ENCODE data around the gene SLC12A7.

Gene SLC12A7

GRCh38 chr5:1060535-1060981 lies 51.3 kb downstream of the SLC12A7 start:
- DNase-seq: no peak

DNA sequence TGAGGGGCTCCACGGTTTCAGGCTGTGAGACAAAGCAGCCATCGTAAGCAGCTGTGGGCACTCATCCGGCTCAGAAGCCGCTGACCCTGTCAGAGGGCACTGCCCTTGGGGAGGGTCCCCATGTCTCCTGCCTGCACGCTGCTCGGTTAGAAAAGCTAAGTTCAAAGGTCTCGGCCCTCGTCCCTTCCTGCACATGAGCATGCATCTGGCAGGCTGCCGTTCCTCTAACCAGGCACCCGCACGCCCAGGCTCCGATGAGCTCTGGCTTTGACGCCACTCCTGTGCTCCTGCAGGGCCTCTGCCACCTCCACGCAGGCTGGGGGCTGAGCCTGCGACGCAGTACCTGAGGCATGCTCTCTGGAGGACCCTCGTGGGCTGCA lies 52.0 kb downstream of the SLC12A7 start:
- DNase-seq: no peak

GRCh38 chr5:1058988-1059883 lies 52.6 kb downstream of the SLC12A7 start:
- DNase-seq: no peak

DNA sequence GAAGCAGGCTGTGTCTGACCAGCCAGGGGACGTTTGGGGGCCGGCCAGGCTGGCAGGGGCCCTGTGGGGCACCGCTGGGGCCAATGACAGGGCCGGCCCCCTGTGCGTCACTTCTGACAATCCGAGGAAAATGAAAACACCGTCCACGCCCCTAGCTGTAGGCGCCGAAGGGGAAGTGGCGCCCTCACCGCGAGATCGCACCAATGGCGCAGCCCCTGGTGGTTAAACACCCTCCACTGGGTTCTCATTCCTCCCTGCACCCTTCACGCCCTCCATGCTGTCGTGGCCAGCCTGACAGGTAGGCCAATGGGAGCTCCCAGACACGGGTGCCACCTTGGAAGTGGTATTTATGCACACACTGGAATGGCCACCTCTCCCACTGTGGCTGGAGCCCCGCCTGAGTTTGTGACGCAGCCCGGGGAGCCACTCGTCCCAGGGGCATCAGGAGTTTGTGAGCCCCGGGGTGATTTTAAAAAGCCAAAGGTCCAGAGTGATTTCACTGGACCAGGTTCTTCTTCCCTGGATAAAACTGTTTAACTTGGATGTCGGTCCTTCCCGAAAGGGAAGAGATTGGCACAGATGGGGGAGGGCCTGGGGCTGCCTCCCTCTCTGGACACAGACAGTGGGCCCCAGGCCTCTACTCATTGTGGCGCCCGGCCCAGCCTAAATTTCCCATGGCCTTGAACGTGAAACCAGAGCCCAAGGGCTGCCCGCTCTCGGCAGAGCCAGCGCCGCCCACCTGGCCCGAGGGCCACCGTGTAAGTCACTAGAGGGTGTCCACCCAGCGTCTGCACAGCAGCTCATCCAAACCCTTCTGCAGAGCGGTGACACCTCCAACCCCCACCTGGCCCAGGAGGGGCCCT lies 53.5 kb downstream of the SLC12A7 start:
- no peak for DNase-seq

GRCh38 chr5:1057485-1058082 lies 54.3 kb downstream of the SLC12A7 start:
- no peak for DNase-seq

- DNase-seq: no peak
These were observed 55.0 kb downstream of the SLC12A7 start for GRCh38 chr5:1056611-1057484.

GRCh38 chr5:1055896-1056610 lies 55.8 kb downstream of the SLC12A7 start:
- DNase-seq: no peak

DNA sequence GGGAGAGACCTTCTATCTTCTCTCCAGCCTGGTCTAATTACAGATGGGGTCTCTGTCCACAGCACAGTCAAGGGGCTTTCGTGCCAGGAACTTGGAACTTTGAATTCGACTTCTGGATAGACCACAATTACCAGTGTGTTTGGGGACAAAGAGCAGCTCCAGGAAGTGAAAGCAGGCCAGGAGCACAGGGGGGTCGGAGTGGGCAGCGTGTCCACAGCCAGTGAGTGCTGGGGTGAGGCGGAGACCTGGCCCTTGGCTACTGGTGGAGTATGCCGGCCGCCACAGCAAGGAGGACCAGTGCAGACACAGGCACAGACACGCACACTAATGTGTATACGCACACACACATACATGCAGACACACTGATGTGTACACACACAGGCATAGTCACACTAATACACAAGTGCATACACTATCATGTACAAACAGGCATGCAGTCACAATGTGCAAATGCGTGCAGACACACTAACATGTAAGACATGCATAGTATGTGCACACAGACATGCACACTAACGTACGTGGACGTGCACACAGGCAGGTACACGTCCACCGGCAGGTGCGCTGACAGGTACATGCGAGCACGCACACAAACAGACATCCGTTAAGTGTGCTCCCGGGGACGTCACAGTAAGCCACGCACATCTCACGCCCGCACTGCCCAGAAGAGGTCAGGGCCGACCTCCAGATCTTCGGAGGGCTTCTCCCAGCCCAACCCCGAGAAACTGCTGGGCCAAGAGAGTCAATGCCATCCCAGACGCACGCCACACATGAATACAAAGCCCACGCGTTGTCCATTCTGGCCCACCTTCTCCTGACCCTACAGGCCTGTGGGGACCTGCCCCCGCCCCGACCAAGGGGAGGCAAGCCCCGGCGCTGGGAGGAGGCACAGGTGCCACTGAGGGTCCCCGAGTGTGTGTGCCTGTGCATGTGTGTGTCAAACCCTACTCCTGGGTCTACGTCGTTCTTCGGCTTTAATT lies 56.8 kb downstream of the SLC12A7 start:
- DNase-seq: no peak

DNA sequence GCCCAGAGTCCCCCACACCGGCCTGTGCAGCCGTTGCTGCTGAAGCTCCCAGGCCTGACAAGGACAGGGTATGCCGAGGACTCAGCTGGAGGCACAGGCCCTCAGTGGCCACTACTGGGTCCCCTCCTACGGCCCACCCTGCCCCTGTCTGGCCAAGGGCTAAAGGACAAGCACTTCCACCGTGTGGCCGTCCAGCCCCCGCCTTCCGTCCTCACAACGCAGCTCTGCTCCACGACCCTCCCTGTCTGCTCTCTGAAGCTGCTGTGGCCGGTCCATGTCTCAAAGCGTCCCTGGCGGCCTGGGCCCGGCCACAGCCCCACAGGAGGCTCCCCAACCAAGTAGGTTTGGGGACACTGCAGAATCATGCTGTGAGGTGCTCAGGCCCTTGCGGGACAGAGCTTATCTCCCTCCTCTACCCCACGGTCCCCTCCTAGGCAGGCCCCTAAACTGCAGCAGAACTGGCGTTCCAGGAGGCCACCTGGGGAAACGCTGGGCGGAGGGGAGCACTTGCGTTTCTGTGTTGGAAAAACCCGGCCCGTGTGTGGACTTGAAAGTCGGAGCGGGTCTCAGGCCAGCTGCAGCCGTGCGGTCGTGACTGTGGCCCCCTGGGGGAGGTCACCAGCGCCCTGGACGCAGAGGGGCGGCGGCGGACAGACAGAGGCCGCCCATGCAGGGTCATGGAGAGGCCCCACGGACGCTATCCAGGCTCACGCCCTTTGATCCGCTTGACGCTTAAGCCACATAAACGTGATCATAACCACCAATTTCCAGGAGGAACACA lies 57.7 kb downstream of the SLC12A7 start:
- DNase-seq: no peak

DNA sequence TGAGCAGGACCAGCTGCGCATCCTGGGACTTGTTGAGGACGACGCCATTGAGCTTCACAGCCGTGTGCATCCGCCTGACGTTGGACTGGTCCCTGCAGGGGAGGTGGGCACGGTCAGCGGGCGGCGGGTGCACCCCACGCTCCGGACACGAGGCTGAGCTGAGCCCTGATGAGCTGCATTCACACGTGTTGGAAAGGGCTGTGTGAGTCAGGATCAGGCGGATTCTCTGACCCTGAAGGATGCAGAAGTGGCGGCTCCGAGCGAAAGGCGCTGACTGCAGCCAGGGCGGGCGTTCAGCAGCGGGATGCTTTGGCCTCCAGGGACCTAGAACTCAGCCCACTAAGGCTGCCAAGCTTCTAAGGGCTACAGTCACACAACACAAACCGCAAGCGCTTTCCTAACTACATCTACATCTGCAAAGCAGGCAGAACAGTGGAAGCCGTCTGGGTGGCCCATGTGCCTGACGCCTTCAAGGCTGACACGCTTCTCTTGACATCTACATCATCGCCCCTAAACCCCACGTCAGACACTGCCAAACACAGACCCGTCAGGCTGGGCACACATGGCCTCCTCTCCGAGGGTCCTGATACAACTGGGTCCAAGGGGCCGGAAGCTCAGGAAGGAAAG lies 58.4 kb downstream of the SLC12A7 start:
- DNase-seq: no peak

DNA sequence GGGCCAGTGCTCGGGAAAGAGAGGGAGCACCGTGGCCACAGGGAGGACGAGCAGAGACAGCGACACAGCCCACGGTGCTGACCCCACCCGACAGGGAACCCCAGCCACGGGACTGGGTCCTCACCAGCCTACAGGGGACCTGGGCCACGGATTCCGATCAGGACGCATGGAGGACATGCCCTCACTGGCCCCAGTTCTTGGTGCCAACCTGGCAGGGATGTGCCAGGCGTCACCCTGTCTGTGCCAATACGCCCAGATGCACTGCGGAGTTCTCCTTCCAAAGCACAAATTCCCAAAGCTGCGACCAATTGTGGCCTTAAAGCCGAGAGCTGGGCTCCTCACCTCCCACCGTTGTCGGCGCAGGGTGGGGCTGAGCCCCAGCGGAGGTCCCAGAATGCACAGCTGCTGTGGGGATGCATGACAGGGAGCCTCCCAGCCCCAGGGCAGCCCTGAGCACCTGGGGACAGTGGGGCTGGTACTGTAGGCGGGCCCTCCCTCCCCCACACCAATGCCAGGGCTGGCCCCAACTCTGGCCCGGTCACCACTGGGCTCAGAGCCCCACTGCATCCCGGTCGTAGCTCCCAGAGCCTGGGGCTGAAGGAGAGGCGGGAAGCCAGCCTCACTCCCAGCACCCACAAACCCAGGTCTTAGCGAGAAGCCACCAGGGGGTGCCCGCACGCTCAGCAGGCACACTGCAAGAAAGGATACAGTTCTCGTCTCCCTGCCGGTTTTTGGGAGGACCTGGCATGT lies 59.0 kb downstream of the SLC12A7 start:
- no peak for DNase-seq

DNA sequence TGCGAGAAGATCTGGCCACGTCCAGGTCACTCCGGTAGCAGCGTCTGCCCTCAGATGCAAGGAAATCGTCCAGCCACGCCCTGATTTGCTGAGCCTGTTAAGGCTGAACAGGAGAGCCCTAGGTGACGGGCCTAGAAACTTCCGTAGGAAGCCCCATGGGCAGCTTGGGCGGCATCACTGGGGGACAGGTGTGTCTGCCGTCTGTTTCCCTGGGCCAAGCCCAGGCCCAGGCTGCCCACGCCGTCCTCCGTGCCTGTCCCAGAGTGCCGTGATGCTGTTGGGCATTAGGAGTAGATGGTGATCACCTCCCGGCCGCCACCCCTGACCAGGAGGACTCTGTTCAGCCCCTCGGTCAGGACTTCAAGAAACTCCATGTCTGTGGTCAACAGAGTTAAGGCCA lies 59.8 kb downstream of the SLC12A7 start:
- no peak for DNase-seq

- DNase-seq: no peak
These were observed 60.5 kb downstream of the SLC12A7 start for GRCh38 chr5:1051366-1051720.

GRCh38 chr5:1050423-1051365 lies 61.2 kb downstream of the SLC12A7 start:
- DNase-seq: peak; percentile 94

DNA sequence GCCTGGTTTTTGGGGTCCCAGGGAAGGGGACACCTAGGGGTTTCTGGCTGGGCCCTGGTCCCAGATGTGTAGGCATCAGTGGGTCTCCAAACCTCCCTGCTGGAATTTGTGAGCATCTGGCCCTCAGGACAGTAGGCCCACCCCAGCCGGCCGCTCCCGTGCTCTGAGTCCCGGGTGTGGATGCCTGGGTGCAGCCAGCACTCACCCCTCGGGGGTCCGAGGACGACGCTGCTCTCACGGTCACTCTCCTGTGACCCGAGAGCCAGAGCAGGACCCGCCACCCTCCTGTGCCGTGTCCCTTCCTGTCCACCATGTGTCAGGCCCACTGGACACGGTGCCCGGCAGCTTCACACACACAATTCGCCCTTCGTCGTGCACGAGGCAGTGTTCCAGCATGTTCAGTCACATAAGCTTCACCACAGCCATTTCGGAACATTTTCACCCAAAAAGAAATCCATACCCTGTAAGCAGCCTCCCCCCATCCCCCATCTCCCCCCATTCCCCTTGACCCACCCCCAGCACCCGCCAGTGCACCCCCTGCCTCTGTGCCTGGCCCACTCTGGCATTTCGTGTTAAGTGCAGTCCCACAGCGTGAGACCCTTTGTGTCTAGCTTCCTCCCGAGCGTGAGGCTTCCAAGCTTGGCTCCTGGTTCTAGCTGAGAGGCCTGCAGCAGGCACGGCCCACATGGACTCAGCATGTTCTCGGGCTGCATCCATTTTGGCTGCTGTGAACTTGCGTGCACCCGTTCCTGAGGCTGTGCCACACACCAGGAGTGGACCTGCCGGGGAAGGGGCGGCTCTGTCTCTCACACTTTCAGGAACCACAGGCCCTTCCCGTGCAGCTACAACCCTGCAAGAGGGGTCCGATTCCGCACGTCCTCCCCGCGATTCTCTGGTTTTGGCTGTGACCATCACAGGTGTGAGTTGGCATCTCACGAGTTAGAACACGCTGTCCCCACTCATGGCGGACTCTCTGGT lies 62.7 kb downstream of the SLC12A7 start:
- DNase-seq: no peak

DNA sequence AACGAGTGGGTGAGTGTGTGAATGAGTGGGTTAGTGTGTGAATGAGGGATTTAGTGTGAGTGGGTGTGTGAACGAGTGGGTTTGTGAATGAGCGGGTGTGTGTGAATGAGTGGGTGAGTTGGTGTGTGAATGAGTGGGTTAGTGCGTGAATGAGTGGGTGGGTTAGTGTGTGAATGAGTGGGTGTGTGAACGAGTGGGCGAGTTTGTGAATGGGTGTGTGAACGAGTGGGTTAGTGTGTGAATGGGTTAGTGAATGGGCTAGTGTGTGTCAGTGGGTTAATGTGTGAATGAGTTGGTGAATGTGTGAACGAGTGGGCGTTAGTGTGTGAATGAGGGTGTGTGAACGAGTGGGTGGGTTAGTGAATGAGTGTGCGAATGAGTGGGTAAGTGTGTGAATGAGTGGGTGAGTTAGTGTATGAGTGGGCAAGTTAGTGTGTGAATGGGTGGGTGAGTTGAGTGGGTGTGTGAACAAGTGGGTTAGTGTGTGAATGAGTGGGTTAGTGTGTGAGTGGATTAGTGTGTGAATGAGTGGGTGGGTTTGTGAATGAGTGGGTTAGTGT lies 63.6 kb downstream of the SLC12A7 start:
- no peak for DNase-seq
